ENCODE measurements around the gene SLC37A1. TPM values are rescaled to one million over a fixed set of nuclear protein-coding genes. Genes with fewer than 3 reads are reported as not detected.
A peak's percentile ranks its signal among the peaks of the same experiment; 100 is the strongest.

The SLC37A1 gene
- total RNA-seq, 1 experiment from 2014 or later: 37.7 TPM

DNA sequence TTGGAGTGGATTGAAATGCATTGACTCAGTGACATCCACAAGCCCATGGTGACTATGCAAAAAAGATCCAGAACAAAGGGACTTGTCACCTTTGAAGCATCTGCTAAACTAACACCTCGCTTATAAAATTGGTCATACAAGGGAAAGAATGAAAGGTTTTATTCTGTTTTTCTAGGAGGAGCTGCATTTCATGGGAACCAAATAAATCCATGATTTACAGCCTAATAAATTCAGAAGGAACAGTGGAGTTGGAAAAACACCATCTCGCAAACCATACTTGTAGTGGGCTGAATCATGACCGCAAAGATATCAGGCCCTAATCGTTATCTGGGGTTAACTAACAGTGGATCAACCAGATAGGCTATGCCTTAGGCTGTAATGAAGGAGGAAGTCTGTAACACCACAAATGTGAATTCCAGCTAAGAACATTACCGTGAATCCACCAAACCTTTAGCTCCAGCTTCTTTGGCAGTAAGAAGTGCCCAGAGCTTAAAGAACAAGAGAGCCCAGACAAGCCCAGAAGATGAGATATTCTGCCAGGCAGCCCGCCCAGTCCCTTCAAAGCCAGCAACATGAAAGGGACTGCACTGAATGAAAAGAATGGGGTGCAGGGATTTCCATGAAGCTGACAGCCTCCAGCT lies 45.0 kb upstream of the SLC37A1 start:
- H3K18ac ChIP-seq (ENCODE audit: insufficient read length, low read depth, low read length): peak overlapping the region; percentile 35
- H3K4ac ChIP-seq (ENCODE audit: low read depth, low read length): no peak overlapping the region
- H3K36me3 Mint-ChIP-seq (ENCODE audit: insufficient read depth in 1 of 3, low read depth in 3 of 3): no peaks in the 10 kb centered on the region; a peak in 1 of 7 replicates
- no peak overlapping the region for H3K4me2 ChIP-seq (ENCODE audit: insufficient read depth, insufficient read length, low read length)
- no CpG with 5 or more reads among the region's 6 CpGs for WGBS (ENCODE audit: extremely low coverage, insufficient read length, low lambda C conversion rate)
- no peak overlapping the region for H2BK5ac ChIP-seq (ENCODE audit: insufficient read length, low read length)
- no peaks in the 10 kb centered on the region for H3K27me3 ChIP-seq (ENCODE audit: insufficient read depth, low read length)
- H3K9me3 ChIP-seq (ENCODE audit: control insufficient read depth, low read depth, low read length): no peaks in the 10 kb centered on the region
- H4K5ac ChIP-seq (ENCODE audit: insufficient read length, low read depth, low read length): no peak overlapping the region
- H2BK20ac ChIP-seq (ENCODE audit: low read depth, low read length, poor library complexity, severe bottlenecking): no peak overlapping the region
- no peak overlapping the region for H2AFZ ChIP-seq (ENCODE audit: low read length)
- no peak overlapping the region for H4K8ac ChIP-seq (replicated peaks; ENCODE audit: insufficient read length, low read depth, low read length)
- no peak overlapping the region; a peak in 1 of 7 replicates for H3K27ac Mint-ChIP-seq
- H3K79me2 ChIP-seq (ENCODE audit: insufficient read depth, low read length): no peaks in the 10 kb centered on the region
- peaks cover 2% of the 10 kb centered on the region; the same call in 1 of the 2 replicates for H3K27me3 Mint-ChIP-seq (ENCODE audit: low read depth)
- H3K56ac ChIP-seq (ENCODE audit: insufficient read length, low read depth, low read length): no peak overlapping the region
- no peak overlapping the region for H2BK12ac ChIP-seq (ENCODE audit: insufficient read length, low read depth, low read length)
- peaks cover 11% of the 10 kb centered on the region; the same call in 1 of the 2 replicates for H3K4me1 ChIP-seq (ENCODE audit: insufficient read depth, low read length)
- DNase-seq: no peak
- H3K23me2 ChIP-seq (ENCODE audit: insufficient read length, low read depth, low read length, poor library complexity, severe bottlenecking): no peaks in the 10 kb centered on the region
- H4K20me1 ChIP-seq (ENCODE audit: control insufficient read depth, insufficient read depth, insufficient read length): no peaks in the 10 kb centered on the region
- no peak overlapping the region for H2BK120ac ChIP-seq (ENCODE audit: low read depth, low read length, poor library complexity, severe bottlenecking)
- no peak overlapping the region for H3K23ac ChIP-seq (ENCODE audit: insufficient read length, low read depth, low read length)
- H3K9me3 Mint-ChIP-seq: no peaks in the 10 kb centered on the region
- H3K79me1 ChIP-seq (ENCODE audit: insufficient read depth, low read depth, low read length, poor library complexity, severe bottlenecking): no peaks in the 10 kb centered on the region
- no peak overlapping the region for H2BK15ac ChIP-seq (ENCODE audit: low read depth, low read length)
- H3K27ac ChIP-seq (ENCODE audit: insufficient read length, low read depth, low read length): no peak overlapping the region
- no peak overlapping the region for H3K9ac ChIP-seq (ENCODE audit: extremely low read depth, insufficient read length, low read length)
- H3K4me1 Mint-ChIP-seq: peaks cover 31 to 34% of the 10 kb centered on the region in 2 experiments
- no peak overlapping the region for H3K4me3 Mint-ChIP-seq
- no peak for TF ChIP-seq CTCF (conservative IDR thresholded peaks at IDR 0.05)
- H4K91ac ChIP-seq (ENCODE audit: insufficient read length, low read depth, low read length): no peak overlapping the region
- H3K14ac ChIP-seq (ENCODE audit: insufficient read depth, low read length): no peak overlapping the region
- H3T11ph ChIP-seq (ENCODE audit: low read length): no peak overlapping the region
- no peak overlapping the region for H2AK5ac ChIP-seq (ENCODE audit: insufficient read length, low read length)
